GM23338 (cell line): ENCODE results near the gene NPDC1. TPM values are rescaled to one million over a fixed set of nuclear protein-coding genes. Genes with fewer than 3 reads are reported as not detected.

Experiments
- ATAC-seq: fragments of 200-7000 bp; cut with Tn5 transposase; 3 replicates; pipeline ENCODE4 v1.9.1; 2020
- DNase-seq: peaks from one replicate; pipeline ENCODE4 v3.0.0-alpha.2; 2015; ENCODE audit warnings: low spot score
- H2AFZ ChIP-seq: fragments of 200-600 bp; sonication (generic); 2 replicates; pipeline ENCODE4 v1.8.0; 2016; ENCODE audit warnings: antibody characterized with exemption, mild to moderate bottlenecking, moderate library complexity
- H3F3A ChIP-seq: fragments of 200-600 bp; sonication (generic); replicated peaks from 2 replicates; pipeline ENCODE4 v1.8.0; 2017; ENCODE audit warnings: antibody characterized with exemption, mixed run types, low read depth
- H3K27ac ChIP-seq: fragments of 200-600 bp; sonication (generic); 2 replicates; pipeline ENCODE4 v1.6.1; 2016; ENCODE audit warnings: low read depth
- H3K27me3 ChIP-seq: fragments of 200-600 bp; sonication (generic); 2 replicates; pipeline ENCODE4 v1.8.0; 2016; ENCODE audit warnings: mild to moderate bottlenecking, mixed run types, moderate library complexity; ENCODE audit not compliant: insufficient read depth
- H3K36me3 ChIP-seq: fragments of 200-600 bp; sonication (generic); 2 replicates; pipeline ENCODE4 v1.8.0; 2016; ENCODE audit warnings: mild to moderate bottlenecking; ENCODE audit not compliant: insufficient read depth
- H3K4me1 ChIP-seq: fragments of 200-600 bp; sonication (generic); 2 replicates; pipeline ENCODE4 v1.8.0; 2016; ENCODE audit warnings: mild to moderate bottlenecking, moderate library complexity; ENCODE audit not compliant: insufficient read depth
- H3K4me2 ChIP-seq: fragments of 200-600 bp; sonication (generic); 2 replicates; pipeline ENCODE4 v1.7.1; 2017; ENCODE audit warnings: mixed run types
- H3K4me3 ChIP-seq: fragments of 200-600 bp; sonication (generic); 2 replicates; pipeline ENCODE4 v1.6.1; 2016; ENCODE audit warnings: mixed run types
- H3K79me2 ChIP-seq: fragments of 200-600 bp; sonication (generic); replicated peaks from 2 replicates; pipeline ENCODE4 v1.8.0; 2017; ENCODE audit warnings: mild to moderate bottlenecking; ENCODE audit not compliant: insufficient read depth
- H3K9me2 ChIP-seq: fragments of 200-600 bp; sonication (generic); 2 replicates; pipeline ENCODE4 v1.8.0; 2017; ENCODE audit not compliant: insufficient read depth
- H4K20me1 ChIP-seq: fragments of 200-600 bp; sonication (generic); replicated peaks from 2 replicates; pipeline ENCODE4 v1.8.0; 2017; ENCODE audit warnings: mild to moderate bottlenecking; ENCODE audit not compliant: insufficient read depth
- H3K27ac Mint-ChIP-seq: 2 replicates; pipeline ENCODE4 v1.8.0; 2020; ENCODE audit warnings: inconsistent platforms, mild to moderate bottlenecking, moderate library complexity, mixed read lengths
- H3K27me3 Mint-ChIP-seq: 3 replicates; pipeline ENCODE4 v1.8.0; 2022; ENCODE audit warnings: low read depth, mild to moderate bottlenecking, moderate library complexity, mixed read lengths, inconsistent platforms; ENCODE audit not compliant: insufficient read depth, poor library complexity
- H3K36me3 Mint-ChIP-seq: 3 replicates; pipeline ENCODE4 v1.8.0; 2021; ENCODE audit warnings: low read depth, mild to moderate bottlenecking, inconsistent platforms, moderate library complexity, mixed read lengths
- H3K4me1 Mint-ChIP-seq: 3 replicates; pipeline ENCODE4 v1.8.0; 2020; ENCODE audit warnings: mild to moderate bottlenecking, inconsistent platforms, mixed read lengths
- H3K4me3 Mint-ChIP-seq: 3 replicates; pipeline ENCODE4 v1.8.0; 2021; ENCODE audit warnings: moderate library complexity, mild to moderate bottlenecking, inconsistent platforms, mixed read lengths
- H3K9me3 Mint-ChIP-seq: 3 replicates; pipeline ENCODE4 v1.8.0; 2020; ENCODE audit warnings: moderate library complexity, mild to moderate bottlenecking, inconsistent platforms, mixed read lengths
- CREB1 ChIP-seq: fragments of 250-450 bp; sonication (Bioruptor Pico); IDR thresholded peaks from 2 replicates; pipeline ENCODE4 v1.5.0; 2020; ENCODE audit warnings: low read depth, mild to moderate bottlenecking, moderate library complexity
- EZH2 ChIP-seq: fragments of 200-600 bp; sonication (generic); IDR thresholded peaks from one replicate; pipeline ENCODE4 v1.8.0; 2017; ENCODE audit warnings: antibody characterized with exemption, mild to moderate bottlenecking, low read depth; ENCODE audit not compliant: unreplicated experiment
- EZH2phosphoT487 ChIP-seq: fragments of 200-600 bp; sonication (generic); IDR thresholded peaks from one replicate; pipeline ENCODE4 v1.8.1; 2018; ENCODE audit warnings: antibody characterized with exemption; ENCODE audit not compliant: unreplicated experiment
- JUNB ChIP-seq: IDR thresholded peaks from one replicate; pipeline ENCODE4 v1.6.1; 2016; ENCODE audit warnings: antibody characterized with exemption; ENCODE audit not compliant: unreplicated experiment
- NANOG ChIP-seq: IDR thresholded peaks from 2 replicates; pipeline ENCODE4 v1.6.1; 2016; ENCODE audit warnings: antibody characterized with exemption, borderline replicate concordance
- POLR2AphosphoS5 ChIP-seq: IDR thresholded peaks from 2 replicates; pipeline ENCODE4 v1.6.1; 2016; ENCODE audit warnings: antibody characterized with exemption, low read depth
- STAT1 ChIP-seq: IDR thresholded peaks from one replicate; pipeline ENCODE4 v1.6.1; 2016; ENCODE audit warnings: antibody characterized with exemption; ENCODE audit not compliant: unreplicated experiment
- ZNF114 ChIP-seq: fragments of 250-450 bp; sonication (Bioruptor Pico); IDR thresholded peaks from 2 replicates; pipeline ENCODE4 v1.5.0; 2020; ENCODE audit warnings: mild to moderate bottlenecking, moderate library complexity
- ZNF331 ChIP-seq: fragments of 250-450 bp; sonication (Bioruptor Pico); IDR thresholded peaks from 2 replicates; pipeline ENCODE4 v1.5.0; 2020; ENCODE audit warnings: low read depth, mild to moderate bottlenecking, moderate library complexity
- polyA plus RNA-seq: library from polyadenylated mRNA; unstranded; fragments of >200 nt; fragmentation: Nextera tagmentation; extraction: Ambion mirVana; gene quantifications from 2 replicates; pipeline ENCODE4 v1.2.1, GENCODE V29; 2016
- total RNA-seq: library from RNA; depleted of rRNA; stranded (reverse); fragments of >200 nt; shearing (Covaris generic); gene quantifications from 2 replicates; pipeline ENCODE4 v1.2.3, GENCODE V29; 2014

Gene NPDC1
- total and polyA plus RNA-seq, 2 experiments from 2014 or later: 34.3 to 35.5 TPM

DNA sequence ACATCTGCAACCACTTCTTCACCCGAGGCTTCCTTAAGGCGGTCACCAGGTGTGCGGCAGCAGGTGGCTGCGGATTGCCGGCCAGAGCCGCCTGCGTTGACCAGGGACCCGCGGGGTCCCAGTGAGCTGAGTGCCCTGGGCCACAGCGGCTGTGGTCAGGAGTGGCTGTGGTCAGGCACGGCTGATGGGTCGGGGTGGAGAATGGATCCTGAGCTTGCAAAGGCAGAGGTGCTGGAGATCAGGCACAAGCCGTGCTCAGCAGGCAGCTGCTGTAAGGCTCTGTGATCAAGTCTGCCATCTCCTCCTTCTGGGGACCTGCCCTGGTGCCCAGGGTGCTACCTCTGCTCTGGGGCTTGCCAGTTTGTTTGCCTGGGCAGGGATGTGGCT is 33.4 kb upstream of the NPDC1 start:
- Mint-ChIP-seq H3K4me1 (peaks cover 13% of the 10 kb centered on the region), H3K36me3 (no peaks in the 10 kb centered on the region), H3K4me3 (peak overlapping the region; percentile 49; the same call in 2 of the 3 replicates), H3K9me3 (no peaks in the 10 kb centered on the region), H3K27ac (no peak overlapping the region), H3K27me3 (peaks cover 43% of the 10 kb centered on the region)
- no peak overlapping the region for H3K4me3 ChIP-seq
- H2AFZ ChIP-seq: no peak overlapping the region; the same call in 1 of the 2 replicates
- peak overlapping the region; percentile 88 for H3K4me2 ChIP-seq
- H3K27ac ChIP-seq: no peak overlapping the region
- H3K4me1 ChIP-seq: peaks cover 24% of the 10 kb centered on the region
- peaks cover 40% of the 10 kb centered on the region for H3K27me3 ChIP-seq
- peaks cover 21% of the 10 kb centered on the region for H3F3A ChIP-seq
- no peak for DNase-seq
- no peak for ATAC-seq
- H3K9me2 ChIP-seq: no peaks in the 10 kb centered on the region
- H3K36me3 ChIP-seq: no peaks in the 10 kb centered on the region
- H3K79me2 ChIP-seq: no peaks in the 10 kb centered on the region
- 0 out of 2 replicates have a peak, but pooled peaks cover 6% of the 10 kb centered on the region for H4K20me1 ChIP-seq
- TF ChIP-seq JUNB: no peak
- no peak for TF ChIP-seq EZH2phosphoT487
- TF ChIP-seq ZNF114 (CRISPR knock-in tag): no peak
- no peak for TF ChIP-seq NANOG

DNA sequence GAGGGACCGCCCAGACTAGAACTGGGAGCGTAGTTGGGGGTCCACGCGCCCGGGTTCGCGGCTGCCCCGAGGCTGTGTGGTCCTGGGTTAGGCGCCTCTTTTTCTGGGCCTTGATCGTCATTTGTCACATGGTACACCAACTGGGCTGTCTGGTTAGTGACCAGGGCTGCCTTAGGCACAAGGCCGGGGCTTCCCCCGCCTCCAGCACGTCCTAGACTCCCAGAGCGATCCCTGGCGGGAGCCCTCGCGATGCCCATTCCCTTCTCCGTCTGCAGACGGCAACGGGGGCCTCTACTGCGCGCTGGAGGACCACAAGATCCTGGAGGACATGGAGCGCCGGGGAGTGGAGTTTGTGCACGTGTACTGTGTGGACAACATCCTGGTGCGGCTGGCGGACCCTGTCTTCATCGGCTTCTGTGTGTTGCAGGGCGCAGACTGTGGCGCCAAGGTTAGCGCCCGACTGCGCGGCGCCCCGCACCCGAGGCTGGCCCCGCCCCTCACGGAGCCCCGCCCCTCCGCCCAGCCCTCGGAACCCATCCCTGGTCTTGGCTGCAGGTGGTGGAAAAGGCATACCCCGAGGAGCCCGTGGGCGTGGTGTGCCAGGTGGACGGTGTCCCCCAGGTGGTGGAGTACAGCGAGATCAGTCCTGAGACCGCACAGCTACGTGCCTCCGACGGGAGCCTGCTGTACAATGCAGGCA is 32.9 kb upstream of the NPDC1 start:
- Mint-ChIP-seq H3K4me1 (peaks cover 13% of the 10 kb centered on the region), H3K4me3 (peak overlapping the region; percentile 70), H3K27me3 (peaks cover 45% of the 10 kb centered on the region), H3K27ac (no peak overlapping the region), H3K9me3 (no peaks in the 10 kb centered on the region), H3K36me3 (no peaks in the 10 kb centered on the region)
- peak overlapping the region; percentile 86 for H2AFZ ChIP-seq
- H3F3A ChIP-seq: peaks cover 24% of the 10 kb centered on the region
- H3K27me3 ChIP-seq: peaks cover 40% of the 10 kb centered on the region
- no peaks in the 10 kb centered on the region for H3K9me2 ChIP-seq
- H3K4me1 ChIP-seq: peaks cover 24% of the 10 kb centered on the region
- no peaks in the 10 kb centered on the region for H3K79me2 ChIP-seq
- 0 out of 2 replicates have a peak, but pooled peaks cover 6% of the 10 kb centered on the region for H4K20me1 ChIP-seq
- H3K27ac ChIP-seq: no peak overlapping the region
- TF ChIP-seq EZH2 (peak; percentile 44), CREB1 (no peak), POLR2AphosphoS5 (peak; percentile 57; the same call in 1 of the 2 replicates)
- peak overlapping the region; percentile 64 for H3K4me3 ChIP-seq
- peak overlapping the region; percentile 88 for H3K4me2 ChIP-seq
- no peaks in the 10 kb centered on the region for H3K36me3 ChIP-seq
- ATAC-seq (peak; percentile 70), DNase-seq (peak; percentile 62)

DNA sequence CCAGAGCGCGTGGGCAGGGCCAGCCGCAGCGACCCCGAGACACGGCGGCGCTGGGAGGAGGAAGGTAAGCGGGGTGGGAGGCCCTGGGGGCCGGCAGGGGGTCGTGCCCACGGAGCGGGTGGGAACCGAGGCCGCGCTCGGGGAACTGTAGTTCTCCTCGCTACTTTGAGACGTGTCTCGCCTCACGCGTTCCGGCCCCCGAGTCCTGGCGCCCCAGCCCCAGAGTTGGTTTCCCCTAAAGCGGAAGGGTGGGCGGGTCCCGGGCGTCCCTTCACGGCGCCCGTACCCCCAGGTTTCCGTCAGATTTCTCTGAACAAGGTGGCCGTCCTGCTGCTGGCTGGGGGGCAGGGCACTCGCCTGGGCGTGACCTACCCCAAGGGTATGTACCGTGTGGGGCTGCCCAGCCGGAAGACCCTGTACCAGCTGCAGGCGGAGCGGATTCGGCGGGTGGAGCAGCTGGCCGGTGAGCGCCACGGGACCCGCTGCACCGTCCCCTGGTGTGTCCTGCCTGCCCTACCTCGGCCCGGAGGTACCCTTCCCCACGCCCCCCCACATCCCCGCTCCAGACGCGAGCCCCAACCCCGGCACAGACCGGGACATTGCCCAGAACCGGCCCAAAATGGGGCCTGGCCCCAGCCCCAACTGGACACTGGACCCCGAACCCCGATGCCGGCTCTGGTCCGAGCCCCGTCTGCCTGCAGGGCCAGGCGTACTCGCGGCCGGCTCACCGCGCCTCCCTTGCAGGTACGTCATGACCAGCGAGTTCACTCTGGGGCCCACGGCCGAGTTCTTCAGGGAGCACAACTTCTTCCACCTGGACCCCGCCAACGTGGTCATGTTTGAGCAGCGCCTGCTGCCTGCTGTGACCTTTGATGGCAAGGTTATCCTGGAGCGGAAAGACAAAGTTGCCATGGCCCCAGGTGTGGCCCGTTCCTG is 32.0 kb upstream of the NPDC1 start:
- DNase-seq: no peak
- peaks cover 48% of the 10 kb centered on the region for H3K27me3 Mint-ChIP-seq
- H3K27me3 ChIP-seq: peaks cover 40% of the 10 kb centered on the region
- no peak for TF ChIP-seq NANOG
- no peak for TF ChIP-seq ZNF331 (CRISPR knock-in tag)
- TF ChIP-seq STAT1: no peak
- TF ChIP-seq EZH2phosphoT487: no peak

More for the DNA sequence above, 32.0 kb upstream of the NPDC1 start:
- Histone ChIP-seq H4K20me1 (0 out of 2 replicates have a peak, but pooled peaks cover 6% of the 10 kb centered on the region), H2AFZ (no peak overlapping the region; the same call in 1 of the 2 replicates), H3K4me1 (peaks cover 24% of the 10 kb centered on the region), H3K36me3 (no peaks in the 10 kb centered on the region), H3K9me2 (no peaks in the 10 kb centered on the region), H3K27ac (no peak overlapping the region), H3F3A (peaks cover 27% of the 10 kb centered on the region), H3K79me2 (no peaks in the 10 kb centered on the region), H3K4me3 (peak overlapping the region; percentile 64), H3K4me2 (peak overlapping the region; percentile 88)
- peak; percentile 11 for ATAC-seq
- H3K4me1 Mint-ChIP-seq: peaks cover 13% of the 10 kb centered on the region
- no peak overlapping the region for H3K27ac Mint-ChIP-seq
- H3K9me3 Mint-ChIP-seq: no peaks in the 10 kb centered on the region
- no peaks in the 10 kb centered on the region for H3K36me3 Mint-ChIP-seq
- H3K4me3 Mint-ChIP-seq: peak overlapping the region; percentile 70
